ENCODE measurements around the gene DNER.

DNA sequence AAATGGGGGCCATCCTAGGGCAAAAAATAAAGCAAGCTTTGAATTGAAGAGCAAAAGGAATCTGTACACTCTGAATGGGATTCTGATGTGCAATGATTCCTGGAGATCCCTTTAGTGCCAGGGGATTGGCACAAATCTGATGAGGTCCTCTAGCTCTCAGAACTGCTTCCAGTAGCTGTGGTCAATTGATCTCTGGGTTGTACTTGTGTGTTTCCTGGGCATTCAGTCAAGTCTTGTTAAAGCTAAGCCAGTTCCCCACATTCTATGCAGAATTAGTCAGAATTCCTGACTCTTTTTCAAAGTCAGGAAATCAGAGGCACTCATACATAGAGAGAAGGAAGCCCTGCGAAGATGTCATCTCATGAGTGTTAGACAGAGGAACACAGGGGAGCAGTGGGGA is 161.3 kb downstream of the DNER start:
- no peak for TF ChIP-seq CREB1 (CRISPR knock-in tag; IDR thresholded peaks at IDR 0.05; ENCODE audit: low read depth)
- TF ChIP-seq, protein P1, sequence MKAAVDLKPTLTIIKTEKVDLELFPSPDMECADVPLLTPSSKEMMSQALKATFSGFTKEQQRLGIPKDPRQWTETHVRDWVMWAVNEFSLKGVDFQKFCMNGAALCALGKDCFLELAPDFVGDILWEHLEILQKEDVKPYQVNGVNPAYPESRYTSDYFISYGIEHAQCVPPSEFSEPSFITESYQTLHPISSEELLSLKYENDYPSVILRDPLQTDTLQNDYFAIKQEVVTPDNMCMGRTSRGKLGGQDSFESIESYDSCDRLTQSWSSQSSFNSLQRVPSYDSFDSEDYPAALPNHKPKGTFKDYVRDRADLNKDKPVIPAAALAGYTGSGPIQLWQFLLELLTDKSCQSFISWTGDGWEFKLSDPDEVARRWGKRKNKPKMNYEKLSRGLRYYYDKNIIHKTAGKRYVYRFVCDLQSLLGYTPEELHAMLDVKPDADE (IDR thresholded peaks at IDR 0.05), result no peak
- no peak for TF ChIP-seq CTCF (conservative IDR thresholded peaks at IDR 0.05; ENCODE audit: low read depth in 2 of 2)
- TF ChIP-seq, protein P2, sequence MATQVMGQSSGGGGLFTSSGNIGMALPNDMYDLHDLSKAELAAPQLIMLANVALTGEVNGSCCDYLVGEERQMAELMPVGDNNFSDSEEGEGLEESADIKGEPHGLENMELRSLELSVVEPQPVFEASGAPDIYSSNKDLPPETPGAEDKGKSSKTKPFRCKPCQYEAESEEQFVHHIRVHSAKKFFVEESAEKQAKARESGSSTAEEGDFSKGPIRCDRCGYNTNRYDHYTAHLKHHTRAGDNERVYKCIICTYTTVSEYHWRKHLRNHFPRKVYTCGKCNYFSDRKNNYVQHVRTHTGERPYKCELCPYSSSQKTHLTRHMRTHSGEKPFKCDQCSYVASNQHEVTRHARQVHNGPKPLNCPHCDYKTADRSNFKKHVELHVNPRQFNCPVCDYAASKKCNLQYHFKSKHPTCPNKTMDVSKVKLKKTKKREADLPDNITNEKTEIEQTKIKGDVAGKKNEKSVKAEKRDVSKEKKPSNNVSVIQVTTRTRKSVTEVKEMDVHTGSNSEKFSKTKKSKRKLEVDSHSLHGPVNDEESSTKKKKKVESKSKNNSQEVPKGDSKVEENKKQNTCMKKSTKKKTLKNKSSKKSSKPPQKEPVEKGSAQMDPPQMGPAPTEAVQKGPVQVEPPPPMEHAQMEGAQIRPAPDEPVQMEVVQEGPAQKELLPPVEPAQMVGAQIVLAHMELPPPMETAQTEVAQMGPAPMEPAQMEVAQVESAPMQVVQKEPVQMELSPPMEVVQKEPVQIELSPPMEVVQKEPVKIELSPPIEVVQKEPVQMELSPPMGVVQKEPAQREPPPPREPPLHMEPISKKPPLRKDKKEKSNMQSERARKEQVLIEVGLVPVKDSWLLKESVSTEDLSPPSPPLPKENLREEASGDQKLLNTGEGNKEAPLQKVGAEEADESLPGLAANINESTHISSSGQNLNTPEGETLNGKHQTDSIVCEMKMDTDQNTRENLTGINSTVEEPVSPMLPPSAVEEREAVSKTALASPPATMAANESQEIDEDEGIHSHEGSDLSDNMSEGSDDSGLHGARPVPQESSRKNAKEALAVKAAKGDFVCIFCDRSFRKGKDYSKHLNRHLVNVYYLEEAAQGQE (IDR thresholded peaks at IDR 0.05; ENCODE audit: unreplicated experiment), result no peak
- no peak for TF ChIP-seq EZH2 (IDR thresholded peaks at IDR 0.05; ENCODE audit: low read depth, unreplicated experiment)
- no peak for TF ChIP-seq JUNB (IDR thresholded peaks at IDR 0.05; ENCODE audit: unreplicated experiment)
- TF ChIP-seq POLR2AphosphoS5 (IDR thresholded peaks at IDR 0.05; ENCODE audit: low read depth), result no peak
- TF ChIP-seq STAT1 (IDR thresholded peaks at IDR 0.05; ENCODE audit: unreplicated experiment), result no peak
- TF ChIP-seq EZH2phosphoT487 (IDR thresholded peaks at IDR 0.05; ENCODE audit: unreplicated experiment), result no peak
- TF ChIP-seq NANOG (IDR thresholded peaks at IDR 0.05; ENCODE audit: borderline replicate concordance), result no peak
- TF ChIP-seq ZNF114 (CRISPR knock-in tag; IDR thresholded peaks at IDR 0.05), result no peak
- no peak for TF ChIP-seq ZNF331 (CRISPR knock-in tag; IDR thresholded peaks at IDR 0.05; ENCODE audit: low read depth)

All from GM23338 (cell line).